OCI-M1 (cell line): Measurements from ENCODE around the gene DCBLD1.
"Not testable (repeated sequence)": the region's sequence is repeated elsewhere in the genome, so short reads cannot be mapped to it uniquely, and the experiment has no call there.

ENCODE experiments used
- DNase-seq: peaks from one replicate; lab custom pipeline; 2025; lab: John Stamatoyannopoulos, UW

The DCBLD1 gene

GRCh38 chr6:117482240-117483003 is at the start of gene DCBLD1:
DCBLD1 (plus strand) TSS chr6:117482674; CDS start chr6:117482782, 108 bp downstream.
- peak; percentile 84 for DNase-seq

- DNase-seq = no peak
Measured at GRCh38 chr6:117440706-117441525, 41.6 kb upstream of the DCBLD1 start.

DNA sequence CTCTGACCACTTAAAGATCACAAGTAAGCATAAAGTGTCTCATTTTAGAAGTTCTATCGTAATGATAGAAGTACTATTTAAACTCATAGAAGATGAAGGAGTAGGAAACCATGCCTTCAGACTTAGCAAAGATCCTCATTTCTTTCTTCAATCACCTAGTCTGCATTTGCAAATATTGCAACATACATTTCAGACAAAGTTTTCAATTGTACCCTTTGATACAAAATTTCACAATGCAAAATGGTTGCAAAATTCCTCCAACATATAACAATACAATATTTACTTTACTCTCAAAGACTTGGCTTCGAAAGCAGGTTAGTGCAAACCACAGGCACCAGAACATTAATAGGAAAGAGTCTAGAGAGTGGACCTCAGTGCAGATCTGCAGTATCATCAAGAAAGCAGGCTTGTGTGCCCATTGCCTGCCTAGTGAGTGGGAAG is 40.6 kb upstream of the DCBLD1 start:
- no peak for DNase-seq

DNA sequence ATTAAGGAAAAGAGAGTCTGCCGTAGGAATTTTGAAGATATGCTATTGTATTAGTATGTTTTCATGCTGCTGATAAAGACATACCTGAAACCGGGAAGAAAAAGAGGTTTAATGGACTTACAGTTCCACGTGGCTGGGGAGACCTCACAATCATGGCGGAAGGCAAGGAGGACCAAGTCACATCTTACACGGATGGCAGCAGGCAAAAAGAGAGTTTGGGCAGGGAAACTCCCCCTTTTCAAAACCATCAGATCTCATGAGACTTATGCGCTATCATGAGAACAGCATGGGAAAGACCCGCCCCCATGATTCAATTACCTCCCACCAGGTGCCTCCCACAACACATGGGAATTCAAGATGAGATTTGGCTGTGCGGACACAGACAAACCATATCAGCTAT is 40.2 kb upstream of the DCBLD1 start:
- not testable (repeated sequence) for DNase-seq

DNA sequence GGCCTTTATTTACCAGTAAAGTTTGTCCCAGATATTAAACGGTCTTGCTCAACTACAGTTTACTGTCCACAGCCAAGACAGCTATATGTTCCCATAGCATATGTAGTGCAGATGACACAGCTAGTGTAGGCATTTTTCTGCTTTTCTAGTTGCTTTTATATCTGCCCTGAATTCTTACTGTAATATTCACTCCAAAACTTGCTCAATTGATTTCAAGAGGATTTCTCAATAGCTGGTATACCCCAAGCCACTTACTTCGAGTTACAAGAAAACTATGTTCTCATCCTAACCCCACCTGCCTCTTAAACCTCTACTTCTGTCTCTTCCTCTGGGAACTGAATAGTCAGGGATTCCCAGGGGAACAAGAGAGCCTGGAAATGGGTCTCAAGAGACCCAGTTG is 37.9 kb upstream of the DCBLD1 start:
- no peak for DNase-seq

- no peak for DNase-seq
Measured at GRCh38 chr6:117446861-117447260, 35.6 kb upstream of the DCBLD1 start.

DNA sequence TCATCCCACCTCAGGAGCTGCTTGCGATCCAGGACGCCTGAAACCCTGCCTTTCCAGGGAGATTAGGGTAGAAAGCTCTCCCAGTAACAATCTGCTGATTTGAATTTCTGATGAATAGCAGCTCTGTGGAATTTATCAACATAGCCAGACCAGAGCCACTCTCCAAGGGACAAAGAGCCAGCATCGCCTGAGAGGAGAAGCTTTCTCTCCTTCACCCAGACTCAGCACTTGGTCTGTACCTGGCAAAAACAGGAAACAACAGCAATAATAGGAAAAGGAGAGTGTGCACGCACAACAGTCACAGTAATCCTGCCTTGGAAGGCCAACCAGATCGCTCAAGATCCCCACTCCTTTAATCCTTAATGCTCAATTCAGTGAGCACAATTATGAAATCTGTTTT is 34.5 kb upstream of the DCBLD1 start:
- DNase-seq = no peak

DNA sequence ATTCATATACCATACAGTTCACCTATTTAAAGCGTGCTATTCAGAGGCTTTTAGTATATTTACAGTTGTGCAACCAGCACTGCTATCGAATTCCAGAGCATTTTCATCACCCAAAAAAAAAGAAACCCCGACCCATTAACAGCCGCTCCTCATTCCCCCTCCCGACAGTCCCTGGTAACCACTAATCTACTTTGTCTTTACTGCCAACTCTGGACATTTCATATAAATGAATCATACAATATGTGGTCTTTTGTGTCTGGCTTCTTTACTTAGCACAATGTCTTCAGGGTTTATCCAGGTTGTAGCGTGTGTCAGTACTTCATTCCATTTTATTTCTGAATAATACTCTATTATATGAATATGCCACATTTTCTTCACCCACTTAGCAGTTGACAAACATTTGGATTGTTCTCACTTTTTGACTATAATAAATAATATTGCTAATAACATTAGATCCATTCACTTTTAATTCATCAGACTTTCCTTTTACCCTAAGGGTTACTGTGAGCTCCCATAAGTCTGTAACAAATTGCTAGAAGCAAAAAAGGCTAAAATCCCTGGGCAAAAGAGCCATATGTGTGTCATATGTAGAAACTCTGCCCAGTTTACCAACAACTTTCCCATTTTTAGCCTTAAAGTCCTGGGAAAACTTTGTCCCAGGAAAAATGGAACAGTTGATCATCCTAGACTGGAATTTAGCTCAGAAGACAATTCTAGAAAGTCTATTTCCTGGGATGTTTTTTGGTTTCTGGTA is 33.6 kb upstream of the DCBLD1 start:
- DNase-seq = no peak

- DNase-seq = peak; percentile 86
Measured at GRCh38 chr6:117449549-117450439, 32.7 kb upstream of the DCBLD1 start.

DNA sequence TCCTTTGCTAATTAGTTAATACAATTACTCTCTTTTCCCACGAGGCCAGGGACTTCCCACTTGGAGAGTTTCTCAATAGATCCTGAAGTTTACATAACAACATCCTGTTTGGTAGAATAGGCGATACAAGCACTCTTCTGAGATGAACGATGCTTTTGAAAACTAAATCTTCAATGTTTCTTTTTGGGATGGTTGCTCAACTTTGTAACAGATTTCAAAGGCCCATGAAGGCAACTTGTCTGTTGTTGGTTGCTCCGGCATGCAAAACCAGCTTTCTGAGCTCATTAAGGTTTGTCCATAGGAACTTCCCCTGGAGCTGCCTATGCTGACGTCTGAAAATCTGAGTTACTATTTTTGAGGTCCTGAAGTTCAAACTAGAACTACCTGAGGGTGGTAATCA is 30.8 kb upstream of the DCBLD1 start:
- DNase-seq = no peak

DNA sequence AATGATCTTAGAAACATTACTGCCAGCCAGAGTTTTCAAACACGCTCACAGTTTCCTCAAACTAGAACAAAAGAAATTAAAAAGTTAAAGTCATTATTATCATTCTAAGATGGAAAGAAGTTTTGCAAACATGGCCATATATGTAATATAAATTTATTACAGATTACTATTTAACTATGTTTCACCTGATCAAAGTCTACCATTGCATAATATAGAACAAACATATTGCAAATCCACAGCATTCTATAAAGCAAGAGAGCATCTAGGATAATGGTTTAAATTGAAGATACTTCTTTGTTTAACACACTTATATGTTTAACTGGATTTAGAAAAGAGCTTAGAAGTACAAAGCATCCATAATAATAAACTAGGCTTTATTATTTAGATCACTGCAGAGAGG is 26.2 kb upstream of the DCBLD1 start:
- DNase-seq = no peak

- DNase-seq = no peak
Measured at GRCh38 chr6:117456998-117457397, 25.5 kb upstream of the DCBLD1 start.

DNA sequence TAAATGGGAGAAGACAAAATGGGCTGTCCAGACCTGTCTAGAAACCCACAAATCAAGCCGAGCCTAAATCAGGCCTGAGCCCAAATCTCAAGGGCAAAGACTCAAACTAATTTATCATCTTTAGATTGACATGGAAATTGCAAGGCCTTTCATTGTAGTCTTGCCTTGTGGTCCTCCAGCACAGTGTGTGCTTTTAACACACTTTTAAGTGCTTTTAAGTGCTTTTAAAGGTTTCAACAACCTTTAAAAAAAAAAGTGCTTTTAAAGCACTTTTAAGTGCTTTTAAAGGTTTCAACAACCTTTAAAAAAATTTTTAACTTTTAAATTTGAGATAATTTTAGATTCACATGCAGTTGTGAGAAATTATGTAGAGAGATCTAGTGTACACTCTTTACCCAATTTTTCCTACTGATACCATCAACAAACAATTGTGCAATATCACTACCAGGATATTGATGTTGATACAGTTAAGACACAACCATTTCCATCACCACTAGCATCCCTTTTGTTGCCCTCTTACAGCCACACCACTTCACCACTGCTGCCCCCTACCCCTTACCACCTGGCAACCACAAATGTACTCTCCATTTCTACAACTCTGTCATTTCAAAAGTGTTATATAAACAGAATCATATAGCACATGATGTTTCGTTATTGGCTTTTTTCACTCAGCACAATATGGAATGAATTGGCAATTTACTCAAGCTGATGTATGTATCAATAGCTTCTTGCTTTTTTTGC is 23.1 kb upstream of the DCBLD1 start:
- no peak for DNase-seq

DNA sequence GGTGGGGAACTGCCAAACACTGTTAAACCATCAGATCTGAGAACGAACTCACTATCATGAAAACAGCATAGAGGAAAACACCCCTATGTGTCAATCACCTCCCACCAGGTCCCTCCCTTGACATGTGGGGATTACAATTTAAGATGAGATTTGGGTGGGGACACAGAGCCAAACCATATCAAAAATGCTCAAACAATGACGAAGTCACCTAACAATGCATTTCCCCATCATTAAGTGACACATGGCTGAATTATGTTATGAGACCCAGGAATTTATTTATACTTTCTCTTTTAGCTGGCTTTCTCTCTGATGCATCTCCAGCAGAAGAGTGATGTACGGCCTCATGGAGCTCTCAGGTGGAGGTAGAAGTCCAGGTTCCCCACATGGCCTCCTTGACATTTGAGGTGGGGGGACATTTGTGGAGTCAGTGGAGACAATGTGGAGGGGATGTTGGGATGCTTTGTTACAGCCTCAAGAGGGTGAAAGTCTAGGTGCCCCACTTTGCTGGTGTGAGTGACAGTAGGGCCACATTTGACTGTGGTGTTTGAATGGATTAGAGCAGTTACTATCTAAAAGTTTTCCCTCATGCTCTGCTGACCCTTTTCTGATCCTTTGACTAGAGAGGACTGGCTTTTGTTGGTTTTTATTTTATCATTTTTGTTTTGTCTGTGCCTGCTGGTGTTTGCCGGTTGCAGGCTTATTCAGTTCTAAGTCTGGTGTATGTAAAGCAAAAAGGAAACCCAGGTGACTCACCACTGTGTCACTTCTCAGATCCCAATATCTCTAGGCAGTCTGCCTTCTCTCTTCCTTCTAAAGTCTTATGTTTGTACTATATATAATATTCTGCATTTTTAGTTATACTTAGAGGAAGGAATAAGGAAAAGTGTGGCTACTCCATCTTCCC is 18.5 kb upstream of the DCBLD1 start:
- DNase-seq = no peak

GRCh38 chr6:117464700-117465099 is 17.8 kb upstream of the DCBLD1 start:
- DNase-seq = no peak

GRCh38 chr6:117465691-117466090 is 16.8 kb upstream of the DCBLD1 start:
- DNase-seq = peak; percentile 13

- DNase-seq = no peak
Measured at GRCh38 chr6:117467876-117468275, 14.6 kb upstream of the DCBLD1 start.

- not testable (repeated sequence) for DNase-seq
Measured at GRCh38 chr6:117468527-117468926, 13.9 kb upstream of the DCBLD1 start.

- peak; percentile 76 for DNase-seq
Measured at GRCh38 chr6:117469356-117469755, 13.1 kb upstream of the DCBLD1 start.

DNA sequence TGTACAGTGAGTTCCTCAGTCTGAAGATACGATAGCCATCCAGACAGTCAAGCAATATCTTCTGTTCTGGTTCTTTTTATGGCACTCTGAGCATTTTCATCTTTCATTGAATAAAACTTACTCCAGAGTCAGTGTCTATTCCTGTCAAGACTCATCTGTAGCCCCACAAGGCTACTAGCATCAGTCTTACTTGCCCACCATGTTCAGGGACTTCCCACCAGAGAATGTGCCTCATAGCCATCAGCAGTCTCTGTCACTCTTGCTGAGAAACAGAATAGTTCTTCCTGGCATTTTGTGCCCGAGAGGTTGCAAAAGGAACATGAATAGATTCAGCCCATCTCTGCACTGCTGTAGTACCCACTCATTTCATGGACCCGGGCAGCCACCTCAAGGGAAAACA is 12.7 kb upstream of the DCBLD1 start:
- no peak for DNase-seq
